ENCODE results near the gene FGF22.

Gene FGF22

GRCh38 chr19:657611-658010, 17.9 kb downstream of the FGF22 start:
- TF ChIP-seq NFIC (IDR thresholded peaks at IDR 0.05) (no peak), FOXM1 (IDR thresholded peaks at IDR 0.05; ENCODE audit: borderline replicate concordance, low read depth) (no peak), YY1 (IDR thresholded peaks at IDR 0.05; ENCODE audit: low read depth) (no peak), MAX (IDR thresholded peaks at IDR 0.05) (no peak), CREB1 (IDR thresholded peaks at IDR 0.05; ENCODE audit: low read depth) (no peak), CEBPB (IDR thresholded peaks at IDR 0.05) (no peak), USF1 (IDR thresholded peaks at IDR 0.05) (no peak), TCF12 (IDR thresholded peaks at IDR 0.05; ENCODE audit: low read depth) (no peak), RAD21 (IDR thresholded peaks at IDR 0.05; ENCODE audit: low read depth) (no peak), TEAD4 (IDR thresholded peaks at IDR 0.05) (no peak), ZBTB7A (IDR thresholded peaks at IDR 0.05; ENCODE audit: low read depth) (no peak), TAF1 (IDR thresholded peaks at IDR 0.05; ENCODE audit: low read depth) (no peak), EGR1 (IDR thresholded peaks at IDR 0.05) (no peak)

- no peak for TF ChIP-seq EP300 (IDR thresholded peaks at IDR 0.05; ENCODE audit: borderline replicate concordance)
- TF ChIP-seq EGR1 (IDR thresholded peaks at IDR 0.05): no peak
- TF ChIP-seq NFIC (IDR thresholded peaks at IDR 0.05): no peak
- no peak for TF ChIP-seq MAX (IDR thresholded peaks at IDR 0.05)
- TF ChIP-seq USF1 (IDR thresholded peaks at IDR 0.05): no peak
- no peak for TF ChIP-seq RAD21 (IDR thresholded peaks at IDR 0.05; ENCODE audit: low read depth)
- TF ChIP-seq TAF1 (IDR thresholded peaks at IDR 0.05; ENCODE audit: low read depth): no peak
- TF ChIP-seq FOXM1 (IDR thresholded peaks at IDR 0.05; ENCODE audit: borderline replicate concordance, low read depth): no peak
- TF ChIP-seq TEAD4 (IDR thresholded peaks at IDR 0.05): no peak
- no peak for TF ChIP-seq CEBPB (IDR thresholded peaks at IDR 0.05)
- no peak for TF ChIP-seq TCF12 (IDR thresholded peaks at IDR 0.05; ENCODE audit: low read depth)
Observed at GRCh38 chr19:658059-658839, 18.6 kb downstream of the FGF22 start.

GRCh38 chr19:658916-659839, 19.5 kb downstream of the FGF22 start:
- TF ChIP-seq EGR1 (IDR thresholded peaks at IDR 0.05) (no peak), CEBPB (IDR thresholded peaks at IDR 0.05) (no peak), YY1 (IDR thresholded peaks at IDR 0.05; ENCODE audit: low read depth) (no peak), FOXM1 (IDR thresholded peaks at IDR 0.05; ENCODE audit: borderline replicate concordance, low read depth) (no peak), REST (IDR thresholded peaks at IDR 0.05; ENCODE audit: low read depth) (no peak), RAD21 (IDR thresholded peaks at IDR 0.05; ENCODE audit: low read depth) (no peak), MAX (IDR thresholded peaks at IDR 0.05) (no peak), NFIC (IDR thresholded peaks at IDR 0.05) (no peak), USF1 (IDR thresholded peaks at IDR 0.05) (no peak), CREB1 (IDR thresholded peaks at IDR 0.05; ENCODE audit: low read depth) (no peak)

- no peak for TF ChIP-seq REST (IDR thresholded peaks at IDR 0.05; ENCODE audit: low read depth)
- TF ChIP-seq ZBTB7A (IDR thresholded peaks at IDR 0.05; ENCODE audit: low read depth): no peak
- no peak for TF ChIP-seq USF1 (IDR thresholded peaks at IDR 0.05)
- TF ChIP-seq NFIC (IDR thresholded peaks at IDR 0.05): no peak
- no peak for TF ChIP-seq FOXM1 (IDR thresholded peaks at IDR 0.05; ENCODE audit: borderline replicate concordance, low read depth)
- TF ChIP-seq RAD21 (IDR thresholded peaks at IDR 0.05; ENCODE audit: low read depth): no peak
- no peak for TF ChIP-seq CEBPB (IDR thresholded peaks at IDR 0.05)
- no peak for TF ChIP-seq CREB1 (IDR thresholded peaks at IDR 0.05; ENCODE audit: low read depth)
- TF ChIP-seq MAX (IDR thresholded peaks at IDR 0.05): no peak
- TF ChIP-seq TCF12 (IDR thresholded peaks at IDR 0.05; ENCODE audit: low read depth): no peak
- TF ChIP-seq TAF1 (IDR thresholded peaks at IDR 0.05; ENCODE audit: low read depth): no peak
- no peak for TF ChIP-seq EP300 (IDR thresholded peaks at IDR 0.05; ENCODE audit: borderline replicate concordance)
- no peak for TF ChIP-seq TEAD4 (IDR thresholded peaks at IDR 0.05)
- no peak for TF ChIP-seq EGR1 (IDR thresholded peaks at IDR 0.05)
- TF ChIP-seq YY1 (IDR thresholded peaks at IDR 0.05; ENCODE audit: low read depth): no peak
Observed at GRCh38 chr19:660793-661426, 21.2 kb downstream of the FGF22 start.
